ENCODE measurements around the gene SYPL2. TPM values are rescaled to one million over a fixed set of nuclear protein-coding genes. Genes with fewer than 3 reads are reported as not detected.
A peak's percentile ranks its signal among the peaks of the same experiment; 100 is the strongest.

SYPL2 gene
- total RNA-seq, 1 donor from 2014 or later: 28.9 TPM

- DNase-seq (ENCODE audit: low spot score): no peak
- intact Hi-C loops (cut with DNase I): no loop called here
These were observed 20.9 kb downstream of the SYPL2 start for GRCh38 chr1:109487261-109487660.

GRCh38 chr1:109488201-109488600 is 21.9 kb downstream of the SYPL2 start:
- DNase-seq (ENCODE audit: low spot score): no peak
- intact Hi-C loops (cut with DNase I): no loop called here

- intact Hi-C loops (cut with DNase I): no loop called here
- no peak for DNase-seq (ENCODE audit: low spot score)
These were observed 22.4 kb downstream of the SYPL2 start for GRCh38 chr1:109488696-109489095.

- intact Hi-C loops (cut with DNase I): no loop called here
- DNase-seq (ENCODE audit: low spot score): no peak
These were observed 23.9 kb downstream of the SYPL2 start for GRCh38 chr1:109490029-109490933.

- no peak for DNase-seq (ENCODE audit: low spot score)
- intact Hi-C loops (cut with DNase I): no loop called here
These were observed 24.6 kb downstream of the SYPL2 start for GRCh38 chr1:109490934-109491302.

GRCh38 chr1:109491372-109491771 is 25.0 kb downstream of the SYPL2 start:
- DNase-seq (ENCODE audit: low spot score): no peak
- intact Hi-C loops (cut with DNase I): no loop called here

- no peak for DNase-seq (ENCODE audit: low spot score)
- intact Hi-C loops (cut with DNase I): no loop called here
These were observed 26.4 kb downstream of the SYPL2 start for GRCh38 chr1:109492779-109493178.

- no peak for DNase-seq (ENCODE audit: low spot score)
- intact Hi-C loops (cut with DNase I): no loop called here
These were observed 26.9 kb downstream of the SYPL2 start for GRCh38 chr1:109493227-109493626.

GRCh38 chr1:109493805-109494539 is 27.6 kb downstream of the SYPL2 start, which contains the start of gene CYB561D1:
TSS of gene CYB561D1 (plus strand) at chr1:109494094. CDS start at chr1:109494140, 46 bp downstream.
- DNase-seq (ENCODE audit: low spot score): peak; percentile 96
- intact Hi-C loops (cut with DNase I): loop anchor here (1.0 kb wide), 1 partner anchor 38 kb away; no protein-coding TSS in a partner anchor

- DNase-seq (ENCODE audit: low spot score): no peak
- intact Hi-C loops (cut with DNase I): no loop called here
These were observed 29.4 kb downstream of the SYPL2 start for GRCh38 chr1:109495738-109496137.

- intact Hi-C loops (cut with DNase I): no loop called here
- no peak for DNase-seq (ENCODE audit: low spot score)
These were observed 31.3 kb downstream of the SYPL2 start for GRCh38 chr1:109497449-109498160.

GRCh38 chr1:109498161-109498801 is 31.9 kb downstream of the SYPL2 start:
- DNase-seq (ENCODE audit: low spot score): no peak
- intact Hi-C loops (cut with DNase I): no loop called here

GRCh38 chr1:109499081-109499480 is 32.7 kb downstream of the SYPL2 start:
- intact Hi-C loops (cut with DNase I): no loop called here

GRCh38 chr1:109499661-109500536 is 33.6 kb downstream of the SYPL2 start:
- intact Hi-C loops (cut with DNase I): no loop called here
- DNase-seq (ENCODE audit: low spot score): no peak

More at GRCh38 chr1:109499081-109499480, 32.7 kb downstream of the SYPL2 start:
- no peak for DNase-seq (ENCODE audit: low spot score)

GRCh38 chr1:109500941-109501381 is 34.6 kb downstream of the SYPL2 start:
- no peak for DNase-seq (ENCODE audit: low spot score)
- intact Hi-C loops (cut with DNase I): no loop called here

GRCh38 chr1:109501644-109502363 is 35.5 kb downstream of the SYPL2 start:
- intact Hi-C loops (cut with DNase I): no loop called here
- no peak for DNase-seq (ENCODE audit: low spot score)

- DNase-seq (ENCODE audit: low spot score): no peak
- intact Hi-C loops (cut with DNase I): no loop called here
These were observed 36.1 kb downstream of the SYPL2 start for GRCh38 chr1:109502364-109502851.

- no peak for DNase-seq (ENCODE audit: low spot score)
- intact Hi-C loops (cut with DNase I): no loop called here
These were observed 37.6 kb downstream of the SYPL2 start for GRCh38 chr1:109503935-109504334.
